ENCODE results near the gene IKZF1.

Gene IKZF1

GRCh38 chr7:50283731-50284130 lies 20.8 kb upstream of the IKZF1 start:
- no peak for DNase-seq (ENCODE audit: low read depth)

GRCh38 chr7:50284296-50284695 lies 20.2 kb upstream of the IKZF1 start:
- no peak for DNase-seq (ENCODE audit: low read depth)

GRCh38 chr7:50285269-50285668 lies 19.2 kb upstream of the IKZF1 start:
- DNase-seq (ENCODE audit: low read depth), result no peak

GRCh38 chr7:50287129-50287528 lies 17.4 kb upstream of the IKZF1 start:
- DNase-seq (ENCODE audit: low read depth), result no peak

GRCh38 chr7:50292165-50292757 lies 12.3 kb upstream of the IKZF1 start:
- no peak for DNase-seq (ENCODE audit: low read depth)

GRCh38 chr7:50292763-50293162 lies 11.8 kb upstream of the IKZF1 start:
- no peak for DNase-seq (ENCODE audit: low read depth)

- no peak for DNase-seq (ENCODE audit: low read depth)
These were observed 10.9 kb upstream of the IKZF1 start for GRCh38 chr7:50293509-50294179.

- no peak for DNase-seq (ENCODE audit: low read depth)
These were observed 9.4 kb upstream of the IKZF1 start for GRCh38 chr7:50295133-50295532.

- no peak for DNase-seq (ENCODE audit: low read depth)
These were observed 7.7 kb upstream of the IKZF1 start for GRCh38 chr7:50296799-50297198.

- no peak for DNase-seq (ENCODE audit: low read depth)
These were observed 5.5 kb upstream of the IKZF1 start for GRCh38 chr7:50298811-50299562.

GRCh38 chr7:50300336-50300735 lies 4.2 kb upstream of the IKZF1 start:
- DNase-seq (ENCODE audit: low read depth), result no peak

GRCh38 chr7:50302486-50303334 lies 1.8 kb upstream of the IKZF1 start:
- DNase-seq (ENCODE audit: low read depth), result no peak

GRCh38 chr7:50303335-50304128 lies 984 bp upstream of the IKZF1 start:
- DNase-seq (ENCODE audit: low read depth), result no peak

- DNase-seq (ENCODE audit: low read depth), result no peak
These were observed 531 bp downstream of the IKZF1 start for GRCh38 chr7:50304911-50305582.

- DNase-seq (ENCODE audit: low read depth), result no peak
These were observed 1.3 kb downstream of the IKZF1 start for GRCh38 chr7:50305583-50306493.

- no peak for DNase-seq (ENCODE audit: low read depth)
These were observed 2.2 kb downstream of the IKZF1 start for GRCh38 chr7:50306494-50307367.

GRCh38 chr7:50307368-50308032 lies 3.0 kb downstream of the IKZF1 start:
- DNase-seq (ENCODE audit: low read depth), result no peak

- no peak for DNase-seq (ENCODE audit: low read depth)
These were observed 3.7 kb downstream of the IKZF1 start for GRCh38 chr7:50308203-50308531.
